DMS114 treated with DMSO at 0.1 percent for 48 hours (cell line): ENCODE results near the gene STEAP1B.
"Not testable (repeated sequence)": the region's sequence is repeated elsewhere in the genome, so short reads cannot be mapped to it uniquely, and the experiment has no call there.

Experiments
- DNase-seq: peaks from one replicate; lab custom pipeline; 2025; ENCODE audit not compliant: unreplicated experiment; lab: John Stamatoyannopoulos, UW

STEAP1B gene

DNA sequence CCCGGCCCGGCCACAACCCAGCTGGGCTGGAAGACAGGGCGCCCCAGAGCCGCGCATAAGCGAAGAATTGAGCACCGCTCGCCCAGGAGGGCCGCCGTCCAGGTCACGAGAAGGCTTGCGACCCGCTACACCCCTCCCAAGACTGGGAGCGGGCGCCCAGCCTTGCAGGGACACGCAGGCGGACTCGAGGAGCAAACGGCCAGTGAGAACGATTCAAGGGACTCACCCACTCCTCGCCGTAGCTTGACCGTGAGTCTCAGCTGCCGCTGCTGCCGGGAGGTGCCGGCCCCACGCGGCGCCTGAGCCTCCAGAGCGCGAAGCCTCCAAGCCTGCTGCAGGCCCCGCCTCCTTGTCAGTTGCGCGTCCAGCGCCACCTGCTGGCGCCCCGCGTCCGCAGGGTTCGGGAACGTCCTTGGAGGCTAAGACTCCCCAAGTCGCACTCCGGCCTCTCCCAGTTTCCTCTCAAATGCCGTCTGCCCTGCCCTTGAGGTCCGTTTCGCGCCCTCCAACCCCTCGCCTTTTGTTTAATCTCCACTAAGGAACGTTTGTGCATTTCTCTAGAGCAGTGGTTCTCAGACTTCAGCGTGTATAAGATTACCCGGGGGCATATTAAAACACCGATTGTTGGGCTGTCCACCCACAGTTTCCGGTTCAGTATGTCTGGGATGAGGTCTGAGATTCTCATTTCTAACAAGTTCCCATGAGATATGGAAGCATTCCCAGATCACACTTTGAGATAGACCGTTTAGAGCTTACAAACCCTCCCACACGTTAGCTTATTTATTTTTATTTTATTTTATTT, at the start of gene STEAP1B:
STEAP1B (minus strand) TSS at position 301 of the 802 bp plus-strand sequence. CDS start 5,333 bp downstream, outside the sequence.
- peak; percentile 62 for DNase-seq

GRCh38 chr7:22549051-22549450, 49.1 kb upstream of the STEAP1B start:
- no peak for DNase-seq

DNA sequence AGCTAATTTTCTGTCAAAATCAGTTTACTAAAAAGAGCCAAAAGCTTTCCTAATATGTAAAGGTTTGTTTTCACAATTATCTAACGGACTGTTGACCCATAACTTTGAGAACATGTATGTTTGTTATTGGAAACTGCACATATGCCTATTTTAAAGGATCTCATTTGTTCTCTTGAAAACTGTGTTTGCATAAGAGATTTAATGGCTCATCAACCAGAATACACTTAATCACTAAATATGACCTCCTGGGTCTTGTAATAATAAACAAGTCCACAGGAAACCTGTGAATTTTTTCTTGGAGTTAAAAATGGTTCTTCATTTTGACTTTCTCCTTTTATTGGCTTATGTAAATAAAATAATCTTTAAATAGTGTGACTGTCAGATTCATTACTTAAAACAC, 48.3 kb upstream of the STEAP1B start:
- no peak for DNase-seq

- no peak for DNase-seq
These were observed 46.8 kb upstream of the STEAP1B start for GRCh38 chr7:22546769-22547168.

DNA sequence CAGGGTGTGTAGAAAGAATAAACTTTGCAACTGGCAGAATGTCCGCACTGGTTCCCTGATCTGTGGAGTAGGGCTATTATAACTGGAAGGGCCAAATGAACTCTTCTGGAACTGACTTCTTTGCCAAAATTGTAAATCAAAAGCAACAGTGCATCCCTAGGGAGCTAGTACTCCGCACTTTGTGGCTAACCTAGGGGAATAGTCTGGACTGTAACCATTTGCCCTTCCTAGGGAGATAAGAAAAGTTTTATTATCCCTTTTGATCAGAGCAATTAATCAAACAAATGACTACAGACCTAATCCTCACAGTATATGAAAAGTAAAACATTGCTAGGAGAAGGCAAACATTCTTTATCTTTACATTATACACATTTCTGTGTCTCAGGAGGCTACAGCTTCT, 45.5 kb upstream of the STEAP1B start:
- no peak for DNase-seq

GRCh38 chr7:22544245-22544644, 44.3 kb upstream of the STEAP1B start:
- DNase-seq: no peak

- no peak for DNase-seq
These were observed 43.2 kb upstream of the STEAP1B start for GRCh38 chr7:22543169-22543568.

GRCh38 chr7:22542669-22543068, 42.7 kb upstream of the STEAP1B start:
- DNase-seq: no peak

GRCh38 chr7:22542254-22542653, 42.3 kb upstream of the STEAP1B start:
- DNase-seq: no peak

DNA sequence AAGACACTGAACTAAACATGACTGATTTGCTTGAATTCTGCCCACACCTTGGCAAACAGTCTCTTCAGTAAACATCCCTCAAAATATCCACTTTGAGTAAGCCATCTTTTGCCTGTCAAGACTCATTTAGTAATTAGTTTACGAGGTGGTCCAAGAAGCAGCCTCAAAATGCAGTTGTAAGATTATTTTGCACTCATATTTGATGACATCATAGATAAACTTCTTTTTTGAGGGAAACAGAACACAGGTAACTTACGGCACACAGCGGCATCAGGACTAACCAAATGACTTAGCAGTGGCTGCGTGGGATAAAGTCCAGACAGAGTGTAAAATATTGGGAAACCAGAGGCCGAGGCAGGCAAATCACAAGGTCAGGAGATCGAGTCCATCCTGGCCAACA, 41.8 kb upstream of the STEAP1B start:
- no peak for DNase-seq

DNA sequence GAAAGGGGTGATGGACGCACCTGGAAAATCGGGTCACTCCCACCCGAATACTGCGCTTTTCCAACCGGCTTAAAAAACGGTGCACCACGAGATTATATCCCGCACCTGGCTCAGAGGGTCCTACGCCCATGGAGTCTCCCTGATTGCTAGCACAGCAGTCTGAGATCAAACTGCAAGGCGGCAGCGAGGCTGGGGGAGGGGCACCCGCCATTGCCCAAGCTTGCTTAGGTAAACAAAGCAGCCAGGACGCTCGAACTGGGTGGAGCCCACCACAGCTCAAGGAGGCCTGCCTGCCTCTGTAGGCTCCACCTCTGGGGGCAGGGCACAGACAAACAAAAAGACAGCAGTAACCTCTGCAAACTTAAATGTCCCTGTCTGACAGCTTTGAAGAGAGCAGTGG, 28.5 kb upstream of the STEAP1B start:
- not testable (repeated sequence) for DNase-seq

- not testable (repeated sequence) for DNase-seq
These were observed 24.5 kb upstream of the STEAP1B start for GRCh38 chr7:22524353-22524947.

DNA sequence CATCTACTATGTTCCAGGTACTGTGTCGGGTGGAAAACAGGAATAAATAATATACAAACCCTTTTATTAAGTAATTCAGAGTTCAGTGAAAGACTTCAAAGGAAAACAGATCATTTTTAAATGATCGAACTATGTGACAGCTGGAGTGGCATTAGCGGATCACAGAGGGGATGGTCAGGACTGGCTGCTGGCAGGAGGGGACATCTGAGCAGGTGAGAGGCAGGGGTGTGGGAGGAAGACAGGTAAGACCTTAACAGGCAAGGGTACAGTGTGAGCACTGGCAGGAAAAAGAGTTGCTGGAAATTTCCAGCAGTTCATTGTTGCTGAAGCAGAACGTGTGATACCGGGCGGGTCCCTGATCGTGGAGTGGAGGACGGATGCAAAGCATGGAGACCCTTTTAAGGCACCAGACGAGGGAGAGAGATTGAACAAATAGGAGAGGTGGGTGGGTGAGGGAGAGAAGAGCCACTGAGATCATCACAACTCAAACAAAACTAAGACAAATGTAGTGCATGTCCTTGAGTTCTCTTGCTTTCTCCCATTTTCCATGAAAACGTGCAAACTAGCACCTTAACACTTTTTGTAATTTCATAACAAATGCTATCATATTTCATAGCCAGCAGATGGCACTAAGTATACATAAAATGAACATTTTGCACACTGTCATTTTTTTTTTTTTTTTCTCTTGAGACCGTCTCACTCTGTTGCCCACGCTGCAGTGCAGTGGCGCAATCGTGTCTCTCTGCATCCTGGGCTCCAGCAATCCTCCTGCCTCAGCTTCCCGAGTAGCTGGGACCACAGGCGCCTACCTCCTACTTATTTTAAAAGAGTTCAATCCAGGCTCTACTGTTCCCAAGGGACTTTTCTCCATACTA, 23.7 kb upstream of the STEAP1B start:
- not testable (repeated sequence) for DNase-seq

DNA sequence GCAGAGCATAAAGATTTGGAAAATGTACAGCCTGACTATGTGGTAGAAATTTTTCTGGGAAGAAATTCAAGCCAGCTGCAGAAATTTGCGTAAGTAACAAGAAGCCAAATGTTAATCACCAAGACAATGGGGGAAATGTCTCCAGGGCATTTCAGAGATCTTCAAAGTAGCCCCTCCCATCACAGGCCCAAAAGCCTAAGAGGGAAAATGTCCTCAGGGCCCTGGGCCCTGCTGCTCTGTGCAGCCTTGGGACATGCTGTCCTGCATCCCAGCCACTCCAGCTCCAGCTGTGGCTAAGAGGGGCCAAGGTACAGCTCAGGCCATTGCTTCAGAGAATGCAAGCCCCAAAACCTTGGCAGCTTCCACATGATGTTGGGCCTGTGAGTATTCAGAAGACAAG, 19.6 kb upstream of the STEAP1B start:
- not testable (repeated sequence) for DNase-seq

GRCh38 chr7:22516950-22517349, 17.0 kb upstream of the STEAP1B start:
- not testable (repeated sequence) for DNase-seq

GRCh38 chr7:22514963-22515362, 15.0 kb upstream of the STEAP1B start:
- not testable (repeated sequence) for DNase-seq

DNA sequence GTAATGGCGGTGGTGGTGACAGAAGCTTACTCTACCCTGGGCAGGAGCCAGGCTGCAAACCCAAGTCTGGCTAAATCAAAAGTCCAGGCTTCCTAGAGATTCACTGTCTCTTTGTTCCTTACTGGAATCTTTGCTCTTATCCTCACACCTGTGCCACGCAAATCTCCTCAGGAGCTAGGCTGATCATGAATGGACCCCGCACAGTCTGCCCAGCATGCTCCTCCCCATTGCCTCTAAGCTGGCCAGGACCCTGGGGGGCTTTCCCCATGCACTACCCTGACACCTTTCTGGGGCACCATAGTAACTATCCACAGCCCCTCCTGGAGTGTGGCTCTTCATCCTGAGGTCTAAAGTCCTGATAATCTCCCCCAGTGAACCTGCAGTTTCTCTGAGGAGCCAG, 7.3 kb upstream of the STEAP1B start:
- DNase-seq: not testable (repeated sequence)

- DNase-seq: not testable (repeated sequence)
These were observed 6.5 kb upstream of the STEAP1B start for GRCh38 chr7:22506316-22507020.

- not testable (repeated sequence) for DNase-seq
These were observed 4.5 kb upstream of the STEAP1B start for GRCh38 chr7:22504519-22504918.

GRCh38 chr7:22502104-22502503, 2.1 kb upstream of the STEAP1B start:
- not testable (repeated sequence) for DNase-seq

GRCh38 chr7:22501336-22501735, 1.3 kb upstream of the STEAP1B start:
- peak; percentile 34 for DNase-seq
